PC-9 (cell line): Measurements from ENCODE around the gene WNT9B. TPM values are rescaled to one million over a fixed set of nuclear protein-coding genes. Genes with fewer than 3 reads are reported as not detected.

Experiments used
- BruUV-seq: library from RNA; stranded (reverse); fragments of 400-500 nt; replicated peaks from 2 replicates; lab custom pipeline; 2021; lab: Mats Ljungman, UMichigan
- CTCF ChIA-PET: fragments of 300-600 bp; sonication (Branson Sonifier 250); formaldehyde crosslinking; loops from one replicate; lab custom pipeline; 2022; ENCODE audit warnings: antibody characterized with exemption; lab: Charles Lee
- POLR2A ChIA-PET: fragments of 300-600 bp; sonication (Branson Sonifier 250); formaldehyde crosslinking; loops from one replicate; lab custom pipeline; 2022; ENCODE audit warnings: antibody characterized with exemption; ENCODE audit not compliant: unreplicated experiment; lab: Charles Lee
- DNase-seq, 2 experiments: peaks; one replicate each; pipeline versions ENCODE4 v3.0.0 to v3.0.0-alpha.2; 2015 to 2022; ENCODE audit warnings: mixed read lengths in 1 of 2
- H2AFZ ChIP-seq: fragments of 200-600 bp; sonication (generic); 2 replicates; pipeline ENCODE4 v1.8.1; 2017; ENCODE audit warnings: antibody characterized with exemption
- H3F3A ChIP-seq: fragments of 200-600 bp; sonication (generic); 2 replicates; pipeline ENCODE4 v1.8.1; 2017; ENCODE audit warnings: antibody characterized with exemption, mild to moderate bottlenecking, low read depth; ENCODE audit not compliant: insufficient read depth
- H3K27ac ChIP-seq: fragments of 200-600 bp; sonication (generic); 2 replicates; pipeline ENCODE4 v1.6.1; 2016; ENCODE audit warnings: mixed run types
- H3K27me3 ChIP-seq: fragments of 200-600 bp; sonication (generic); 2 replicates; pipeline ENCODE4 v1.6.1; 2016; ENCODE audit warnings: low read depth, mixed run types; ENCODE audit not compliant: insufficient read depth
- H3K36me3 ChIP-seq: fragments of 200-600 bp; sonication (generic); 2 replicates; pipeline ENCODE4 v1.6.1; 2016; ENCODE audit warnings: low read depth, mixed run types
- H3K4me1 ChIP-seq: fragments of 200-600 bp; sonication (generic); replicated peaks from 2 replicates; pipeline ENCODE4 v1.6.1; 2016; ENCODE audit warnings: mixed run types; ENCODE audit not compliant: insufficient read depth
- H3K4me2 ChIP-seq: fragments of 200-600 bp; sonication (generic); 2 replicates; pipeline ENCODE4 v1.6.1; 2017; ENCODE audit warnings: mixed run types
- H3K4me3 ChIP-seq: fragments of 200-600 bp; sonication (generic); 2 replicates; pipeline ENCODE4 v1.6.1; 2016; ENCODE audit warnings: mixed run types
- H3K79me2 ChIP-seq: fragments of 200-600 bp; sonication (generic); 2 replicates; pipeline ENCODE4 v1.6.1; 2017; ENCODE audit warnings: low read depth, mixed run types
- H3K9me2 ChIP-seq: fragments of 200-600 bp; sonication (generic); 2 replicates; pipeline ENCODE4 v1.8.1; 2017; ENCODE audit warnings: mild to moderate bottlenecking; ENCODE audit not compliant: insufficient read depth
- H3K9me3 ChIP-seq: fragments of 200-600 bp; sonication (generic); 2 replicates; pipeline ENCODE4 v1.8.1; 2016; ENCODE audit warnings: low read depth; ENCODE audit not compliant: insufficient read depth
- H4K20me1 ChIP-seq: fragments of 200-600 bp; sonication (generic); 2 replicates; pipeline ENCODE4 v1.8.1; 2017; ENCODE audit not compliant: insufficient read depth
- CTCF ChIP-seq: fragments of 200-600 bp; sonication (generic); conservative IDR thresholded peaks from 2 replicates; pipeline ENCODE4 v1.6.1; 2017; ENCODE audit warnings: mixed run types, antibody characterized with exemption, mild to moderate bottlenecking, moderate library complexity
- EZH2 ChIP-seq: fragments of 200-600 bp; sonication (generic); IDR thresholded peaks from 2 replicates; pipeline ENCODE4 v1.8.0; 2017; ENCODE audit warnings: antibody characterized with exemption, low read depth
- intact Hi-C: fragments of 100-400 bp; cut with micrococcal nuclease; formaldehyde crosslinking; loops from one replicate; pipeline ENCODE4 v1.10.0; 2022; ENCODE audit not compliant: unreplicated experiment
- total RNA-seq: library from RNA; stranded (reverse); gene quantifications from 2 replicates; pipeline ENCODE4 v1.2.3, GENCODE V29; 2021

The WNT9B gene
- total RNA-seq, 1 experiment from 2014 or later = not detected

- no peaks in the 10 kb centered on the region for H3K9me3 ChIP-seq
- H3K27ac ChIP-seq = no peak overlapping the region
- TF ChIP-seq EZH2 = no peak
- no peak for TF ChIP-seq CTCF
- H3K4me3 ChIP-seq = no peak overlapping the region
- ChIA-PET POLR2A (no interaction called here), CTCF (interaction anchor here (0.6 kb wide), 1 partner anchor 52 kb away, joined by 3 read pairs; no protein-coding TSS in a partner anchor)
- no peak for DNase-seq
- no peaks in the 10 kb centered on the region for H4K20me1 ChIP-seq
- H3K4me1 ChIP-seq = no peaks in the 10 kb centered on the region
- BruUV-seq = no TSS peak
- no peak overlapping the region for H3K4me2 ChIP-seq
- H2AFZ ChIP-seq = no peak overlapping the region
- no peaks in the 10 kb centered on the region for H3K36me3 ChIP-seq
- H3K9me2 ChIP-seq = no peaks in the 10 kb centered on the region
- 0 out of 2 replicates have a peak, but pooled peaks cover under 1% of the 10 kb centered on the region for H3K27me3 ChIP-seq
- intact Hi-C loops = no loop called here
- H3F3A ChIP-seq = no peaks in the 10 kb centered on the region
- no peaks in the 10 kb centered on the region for H3K79me2 ChIP-seq
Measured at GRCh38 chr17:46877466-46877865, 26.1 kb downstream of the WNT9B start.

- H3F3A ChIP-seq = no peaks in the 10 kb centered on the region
- no peak overlapping the region for H3K27ac ChIP-seq
- no peak overlapping the region for H2AFZ ChIP-seq
- TF ChIP-seq CTCF (no peak), EZH2 (no peak)
- no peaks in the 10 kb centered on the region for H3K9me3 ChIP-seq
- no peaks in the 10 kb centered on the region for H4K20me1 ChIP-seq
- BruUV-seq = no TSS peak
- H3K4me1 ChIP-seq = no peaks in the 10 kb centered on the region
- H3K27me3 ChIP-seq = no peaks in the 10 kb centered on the region
- peak in 1 of 2 experiments; percentile 32 for DNase-seq
- no peak overlapping the region for H3K4me2 ChIP-seq
- no peak overlapping the region for H3K4me3 ChIP-seq
- no peaks in the 10 kb centered on the region for H3K79me2 ChIP-seq
- no peaks in the 10 kb centered on the region for H3K9me2 ChIP-seq
- POLR2A ChIA-PET = interaction anchor here (0.5 kb wide), 1 partner anchor 32 kb away, joined by 3 read pairs; no protein-coding TSS in a partner anchor
- no peaks in the 10 kb centered on the region for H3K36me3 ChIP-seq
- intact Hi-C loops = no loop called here
- CTCF ChIA-PET = interaction anchor here (0.6 kb wide), 1 partner anchor 52 kb away, joined by 3 read pairs; no protein-coding TSS in a partner anchor
Measured at GRCh38 chr17:46878055-46878454, 26.7 kb downstream of the WNT9B start.

- TF ChIP-seq EZH2 (no peak), CTCF (no peak)
- Histone ChIP-seq H3K36me3 (no peaks in the 10 kb centered on the region), H3K4me2 (no peak overlapping the region), H3K4me3 (no peak overlapping the region), H2AFZ (no peak overlapping the region), H3K9me2 (no peaks in the 10 kb centered on the region), H3K27ac (no peak overlapping the region), H4K20me1 (no peaks in the 10 kb centered on the region), H3K27me3 (peaks cover 3% of the 10 kb centered on the region; the same call in 1 of the 2 replicates), H3K79me2 (no peaks in the 10 kb centered on the region), H3K9me3 (no peaks in the 10 kb centered on the region), H3F3A (no peaks in the 10 kb centered on the region), H3K4me1 (no peaks in the 10 kb centered on the region)
- no peak for DNase-seq
- intact Hi-C loops = no loop called here
- ChIA-PET CTCF (no interaction called here), POLR2A (no interaction called here)
- BruUV-seq = no TSS peak
Measured at GRCh38 chr17:46879101-46879500, 27.7 kb downstream of the WNT9B start.
